ENCODE measurements around the gene GLI1.

Gene GLI1

GRCh38 chr12:57470970-57471656 lies 11.5 kb downstream of the GLI1 start:
- no peaks in the 10 kb centered on the region for H3K9me3 ChIP-seq (ENCODE audit: control insufficient read depth, insufficient read depth, low read length)
- H3K4me3 ChIP-seq (ENCODE audit: low read depth, low read length), result no peak overlapping the region
- peaks cover 10% of the 10 kb centered on the region; the same call in 1 of the 2 replicates for H3K4me1 ChIP-seq (ENCODE audit: control insufficient read depth, insufficient read depth, low read length)
- H3K27ac ChIP-seq (ENCODE audit: low read depth, low read length), result no peak overlapping the region
- H3K36me3 ChIP-seq (ENCODE audit: control insufficient read depth, insufficient read depth, low read length), result peaks cover 20% of the 10 kb centered on the region
- peaks cover 38% of the 10 kb centered on the region for H3K27me3 ChIP-seq (ENCODE audit: control insufficient read depth, insufficient read depth, low read length)
- no peak overlapping the region for H3K9ac ChIP-seq (ENCODE audit: low read depth, low read length)

- H3K9me3 ChIP-seq (ENCODE audit: control insufficient read depth, insufficient read depth, low read length), result no peaks in the 10 kb centered on the region
- peaks cover 14% of the 10 kb centered on the region; the same call in 1 of the 2 replicates for H3K4me1 ChIP-seq (ENCODE audit: control insufficient read depth, insufficient read depth, low read length)
- peaks cover 17% of the 10 kb centered on the region for H3K36me3 ChIP-seq (ENCODE audit: control insufficient read depth, insufficient read depth, low read length)
- H3K27ac ChIP-seq (ENCODE audit: low read depth, low read length), result no peak overlapping the region
- no peak overlapping the region for H3K4me3 ChIP-seq (ENCODE audit: low read depth, low read length)
- H3K9ac ChIP-seq (ENCODE audit: low read depth, low read length), result no peak overlapping the region
- H3K27me3 ChIP-seq (ENCODE audit: control insufficient read depth, insufficient read depth, low read length), result peaks cover 44% of the 10 kb centered on the region
Measured at GRCh38 chr12:57471661-57472060, 12.1 kb downstream of the GLI1 start.

- H3K4me3 ChIP-seq (ENCODE audit: low read depth, low read length), result no peak overlapping the region
- H3K9me3 ChIP-seq (ENCODE audit: control insufficient read depth, insufficient read depth, low read length), result no peaks in the 10 kb centered on the region
- peaks cover 14% of the 10 kb centered on the region for H3K36me3 ChIP-seq (ENCODE audit: control insufficient read depth, insufficient read depth, low read length)
- H3K9ac ChIP-seq (ENCODE audit: low read depth, low read length), result no peak overlapping the region
- peaks cover 19% of the 10 kb centered on the region; the same call in 1 of the 2 replicates for H3K4me1 ChIP-seq (ENCODE audit: control insufficient read depth, insufficient read depth, low read length)
- no peak overlapping the region for H3K27ac ChIP-seq (ENCODE audit: low read depth, low read length)
- peaks cover 51% of the 10 kb centered on the region for H3K27me3 ChIP-seq (ENCODE audit: control insufficient read depth, insufficient read depth, low read length)
Measured at GRCh38 chr12:57472391-57472790, 12.8 kb downstream of the GLI1 start.

GRCh38 chr12:57473392-57473791 lies 13.8 kb downstream of the GLI1 start:
- H3K36me3 ChIP-seq (ENCODE audit: control insufficient read depth, insufficient read depth, low read length), result peaks cover 14% of the 10 kb centered on the region
- no peaks in the 10 kb centered on the region for H3K9me3 ChIP-seq (ENCODE audit: control insufficient read depth, insufficient read depth, low read length)
- H3K4me3 ChIP-seq (ENCODE audit: low read depth, low read length), result no peak overlapping the region
- H3K4me1 ChIP-seq (ENCODE audit: control insufficient read depth, insufficient read depth, low read length), result peaks cover 22% of the 10 kb centered on the region; the same call in 1 of the 2 replicates
- no peak overlapping the region for H3K27ac ChIP-seq (ENCODE audit: low read depth, low read length)
- no peak overlapping the region for H3K9ac ChIP-seq (ENCODE audit: low read depth, low read length)
- H3K27me3 ChIP-seq (ENCODE audit: control insufficient read depth, insufficient read depth, low read length), result peaks cover 53% of the 10 kb centered on the region

GRCh38 chr12:57473886-57474285 lies 14.3 kb downstream of the GLI1 start:
- Histone ChIP-seq H3K36me3 (ENCODE audit: control insufficient read depth, insufficient read depth, low read length) (peaks cover 14% of the 10 kb centered on the region), H3K9ac (ENCODE audit: low read depth, low read length) (no peak overlapping the region), H3K4me1 (ENCODE audit: control insufficient read depth, insufficient read depth, low read length) (peaks cover 22% of the 10 kb centered on the region; the same call in 1 of the 2 replicates), H3K27me3 (ENCODE audit: control insufficient read depth, insufficient read depth, low read length) (peaks cover 53% of the 10 kb centered on the region), H3K4me3 (ENCODE audit: low read depth, low read length) (no peak overlapping the region), H3K9me3 (ENCODE audit: control insufficient read depth, insufficient read depth, low read length) (no peaks in the 10 kb centered on the region), H3K27ac (ENCODE audit: low read depth, low read length) (no peak overlapping the region)

GRCh38 chr12:57474430-57474829 lies 14.8 kb downstream of the GLI1 start:
- Histone ChIP-seq H3K4me1 (ENCODE audit: control insufficient read depth, insufficient read depth, low read length) (peaks cover 22% of the 10 kb centered on the region; the same call in 1 of the 2 replicates), H3K9me3 (ENCODE audit: control insufficient read depth, insufficient read depth, low read length) (no peaks in the 10 kb centered on the region), H3K27ac (ENCODE audit: low read depth, low read length) (no peak overlapping the region), H3K36me3 (ENCODE audit: control insufficient read depth, insufficient read depth, low read length) (peaks cover 8% of the 10 kb centered on the region; the same call in 1 of the 2 replicates), H3K4me3 (ENCODE audit: low read depth, low read length) (no peak overlapping the region), H3K27me3 (ENCODE audit: control insufficient read depth, insufficient read depth, low read length) (peaks cover 53% of the 10 kb centered on the region), H3K9ac (ENCODE audit: low read depth, low read length) (no peak overlapping the region)

GRCh38 chr12:57474862-57475261 lies 15.3 kb downstream of the GLI1 start:
- peaks cover 53% of the 10 kb centered on the region for H3K27me3 ChIP-seq (ENCODE audit: control insufficient read depth, insufficient read depth, low read length)
- peaks cover 22% of the 10 kb centered on the region; the same call in 1 of the 2 replicates for H3K4me1 ChIP-seq (ENCODE audit: control insufficient read depth, insufficient read depth, low read length)
- H3K9ac ChIP-seq (ENCODE audit: low read depth, low read length), result no peak overlapping the region
- no peaks in the 10 kb centered on the region for H3K9me3 ChIP-seq (ENCODE audit: control insufficient read depth, insufficient read depth, low read length)
- no peak overlapping the region for H3K27ac ChIP-seq (ENCODE audit: low read depth, low read length)
- peaks cover 8% of the 10 kb centered on the region; the same call in 1 of the 2 replicates for H3K36me3 ChIP-seq (ENCODE audit: control insufficient read depth, insufficient read depth, low read length)
- H3K4me3 ChIP-seq (ENCODE audit: low read depth, low read length), result peak overlapping the region; percentile 60; the same call in 1 of the 2 replicates

- H3K4me3 ChIP-seq (ENCODE audit: low read depth, low read length), result peak overlapping the region; percentile 60
- H3K4me1 ChIP-seq (ENCODE audit: control insufficient read depth, insufficient read depth, low read length), result peaks cover 22% of the 10 kb centered on the region; the same call in 1 of the 2 replicates
- no peaks in the 10 kb centered on the region for H3K9me3 ChIP-seq (ENCODE audit: control insufficient read depth, insufficient read depth, low read length)
- H3K27me3 ChIP-seq (ENCODE audit: control insufficient read depth, insufficient read depth, low read length), result peaks cover 53% of the 10 kb centered on the region
- H3K9ac ChIP-seq (ENCODE audit: low read depth, low read length), result no peak overlapping the region
- no peak overlapping the region for H3K27ac ChIP-seq (ENCODE audit: low read depth, low read length)
- 0 out of 2 replicates have a peak, but pooled peaks cover 2% of the 10 kb centered on the region for H3K36me3 ChIP-seq (ENCODE audit: control insufficient read depth, insufficient read depth, low read length)
Measured at GRCh38 chr12:57475271-57476161, 15.9 kb downstream of the GLI1 start.

GRCh38 chr12:57476162-57476992 lies 16.8 kb downstream of the GLI1 start:
- Histone ChIP-seq H3K27ac (ENCODE audit: low read depth, low read length) (no peak overlapping the region), H3K9ac (ENCODE audit: low read depth, low read length) (no peak overlapping the region), H3K27me3 (ENCODE audit: control insufficient read depth, insufficient read depth, low read length) (peaks cover 53% of the 10 kb centered on the region), H3K36me3 (ENCODE audit: control insufficient read depth, insufficient read depth, low read length) (no peaks in the 10 kb centered on the region), H3K9me3 (ENCODE audit: control insufficient read depth, insufficient read depth, low read length) (no peaks in the 10 kb centered on the region), H3K4me3 (ENCODE audit: low read depth, low read length) (peak overlapping the region; percentile 60), H3K4me1 (ENCODE audit: control insufficient read depth, insufficient read depth, low read length) (peaks cover 22% of the 10 kb centered on the region; the same call in 1 of the 2 replicates)

- Histone ChIP-seq H3K9ac (ENCODE audit: low read depth, low read length) (no peak overlapping the region), H3K4me1 (ENCODE audit: control insufficient read depth, insufficient read depth, low read length) (peaks cover 27% of the 10 kb centered on the region), H3K9me3 (ENCODE audit: control insufficient read depth, insufficient read depth, low read length) (no peaks in the 10 kb centered on the region), H3K27ac (ENCODE audit: low read depth, low read length) (no peak overlapping the region), H3K36me3 (ENCODE audit: control insufficient read depth, insufficient read depth, low read length) (no peaks in the 10 kb centered on the region), H3K4me3 (ENCODE audit: low read depth, low read length) (no peak overlapping the region), H3K27me3 (ENCODE audit: control insufficient read depth, insufficient read depth, low read length) (peaks cover 52% of the 10 kb centered on the region)
Measured at GRCh38 chr12:57476993-57477709, 17.6 kb downstream of the GLI1 start.
